ENCODE measurements around the gene CCNDBP1.
"Not testable (repeated sequence)": the region's sequence is repeated elsewhere in the genome, so short reads cannot be mapped to it uniquely, and the experiment has no call there.

The CCNDBP1 gene

DNA sequence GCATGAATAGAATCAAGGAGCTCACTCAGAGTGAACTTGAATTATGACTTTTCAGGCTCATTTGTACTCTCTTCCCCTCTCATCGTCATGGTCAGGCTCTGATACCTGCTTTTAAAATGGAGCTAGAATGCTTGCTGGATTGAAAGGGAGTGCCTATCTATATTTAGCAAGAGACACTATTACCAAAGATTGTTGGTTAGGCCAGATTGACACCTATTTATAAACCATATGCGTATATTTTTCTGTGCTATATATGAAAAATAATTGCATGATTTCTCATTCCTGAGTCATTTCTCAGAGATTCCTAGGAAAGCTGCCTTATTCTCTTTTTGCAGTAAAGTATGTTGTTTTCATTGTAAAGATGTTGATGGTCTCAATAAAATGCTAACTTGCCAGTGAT lies 9.6 kb downstream of the CCNDBP1 start:
- DNase-seq, result no peak

DNA sequence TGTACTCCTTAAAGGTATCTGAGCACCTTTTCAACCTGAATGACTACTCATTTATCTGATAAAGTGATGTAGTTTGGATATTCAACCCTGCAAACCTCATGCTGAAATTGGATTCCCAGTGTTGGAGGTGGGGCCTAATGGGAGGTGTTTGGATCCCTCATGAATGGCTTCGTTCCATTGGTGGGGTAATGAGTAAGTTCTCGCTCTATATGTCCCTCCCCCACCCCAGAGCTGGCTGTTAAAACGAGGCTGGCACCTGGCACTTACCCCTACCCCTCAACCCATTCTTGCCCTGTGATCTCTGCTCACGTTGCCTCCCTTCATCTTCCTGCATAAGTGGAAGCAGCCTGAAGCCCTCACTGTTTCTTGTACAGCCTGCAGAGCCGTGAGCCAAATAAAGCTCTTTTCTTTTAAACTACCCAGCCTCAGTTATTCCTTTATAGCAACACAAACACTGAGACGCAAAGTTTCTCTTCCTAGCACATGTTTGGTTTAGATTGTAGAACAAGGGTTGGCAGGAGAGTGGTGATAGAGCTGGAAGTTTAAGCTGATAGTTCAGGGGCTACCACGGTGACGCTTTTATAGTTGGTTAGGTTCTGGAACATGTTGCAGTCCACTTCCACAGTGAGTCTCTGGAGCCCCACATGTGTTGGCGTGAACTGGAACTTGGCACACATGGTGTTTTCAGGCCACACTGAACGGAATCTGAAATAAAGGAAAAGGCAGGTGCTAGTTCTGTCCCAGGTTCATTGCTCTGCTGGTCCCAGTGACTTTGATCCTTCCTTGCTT lies 11.8 kb downstream of the CCNDBP1 start:
- no peak for DNase-seq

DNA sequence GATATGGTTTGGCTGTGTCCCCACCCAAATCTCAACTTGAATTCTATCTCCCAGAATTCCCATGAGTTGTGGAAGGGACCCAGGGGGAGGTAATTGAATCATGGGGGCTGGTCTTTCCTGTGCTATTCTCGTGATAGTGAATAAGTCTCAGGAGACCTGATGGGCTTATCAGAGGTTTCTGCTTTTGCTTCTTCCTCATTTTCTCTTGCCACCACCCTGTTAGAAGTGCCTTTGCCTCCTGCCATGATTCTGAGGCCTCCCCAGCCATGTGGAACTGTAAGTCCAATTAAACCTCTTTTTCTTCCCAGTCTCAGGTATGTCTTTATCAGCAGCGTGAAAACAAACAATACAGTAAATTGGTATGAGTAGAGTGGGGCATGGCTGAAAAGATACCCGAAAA lies 12.6 kb downstream of the CCNDBP1 start:
- not testable (repeated sequence) for DNase-seq

DNA sequence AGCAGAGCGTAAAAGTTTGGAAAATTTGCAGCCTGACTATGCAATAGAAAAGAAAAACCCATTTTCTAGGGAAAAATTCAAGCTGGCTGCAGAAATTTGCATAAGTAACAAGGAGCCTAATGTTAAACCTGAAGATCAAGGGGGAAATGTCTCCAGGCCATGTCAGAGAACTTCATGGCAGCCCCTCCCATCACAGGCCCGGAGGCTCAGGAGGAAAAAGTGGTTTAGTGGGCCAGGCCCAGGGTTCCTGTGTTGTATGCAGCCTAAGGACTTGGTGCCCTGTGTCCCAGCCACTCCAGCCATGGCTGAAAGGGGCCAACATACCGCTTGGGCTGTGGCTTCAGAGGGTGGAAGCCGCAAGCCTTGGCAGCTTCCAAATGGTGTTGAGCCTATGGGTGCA lies 13.4 kb downstream of the CCNDBP1 start:
- DNase-seq, result not testable (repeated sequence)

DNA sequence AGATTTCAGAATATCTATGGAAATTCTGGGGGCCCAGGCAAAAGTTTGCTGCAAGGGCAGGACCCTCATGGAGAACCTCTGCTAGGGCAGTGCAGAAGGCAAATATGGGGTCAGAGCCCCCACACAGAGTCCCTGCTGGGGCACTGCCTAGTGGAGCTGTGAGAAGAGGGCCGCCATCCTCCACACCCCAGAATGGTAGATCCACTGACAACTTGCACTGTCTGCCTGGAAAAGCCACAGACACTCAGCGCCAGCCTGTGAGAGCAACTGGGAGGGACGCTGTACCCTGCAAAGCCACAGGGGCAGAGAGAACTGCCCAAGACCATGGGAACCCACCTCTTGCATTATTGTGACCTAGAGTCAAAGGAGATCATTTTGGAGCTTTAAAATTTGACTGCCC lies 13.8 kb downstream of the CCNDBP1 start:
- no peak for DNase-seq

DNA sequence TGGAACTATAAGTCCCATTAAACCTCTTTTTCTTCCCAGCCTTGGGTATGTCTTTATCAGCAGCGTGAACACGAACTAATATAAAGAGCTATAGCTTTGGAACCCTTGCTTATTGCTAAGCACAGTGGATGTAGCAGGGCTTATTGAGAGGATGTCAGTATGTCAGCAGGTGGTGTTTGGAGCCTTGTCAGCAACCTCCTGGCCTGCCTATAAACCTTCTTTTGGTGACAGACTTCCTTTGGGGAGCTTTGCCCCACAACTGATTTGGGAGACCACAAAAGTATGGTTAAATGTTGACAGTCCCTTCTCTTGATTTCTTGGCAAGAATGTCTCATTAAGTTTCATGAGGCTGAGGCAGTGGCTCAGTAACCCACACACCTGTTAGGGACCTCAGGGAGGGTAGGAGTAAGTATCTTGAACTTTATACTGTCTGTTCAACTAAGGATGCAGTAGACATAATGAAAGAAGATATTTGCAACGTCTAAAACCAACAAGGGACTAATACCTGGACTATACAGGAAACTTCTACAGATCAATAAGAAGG lies 14.8 kb downstream of the CCNDBP1 start:
- no peak for DNase-seq

DNA sequence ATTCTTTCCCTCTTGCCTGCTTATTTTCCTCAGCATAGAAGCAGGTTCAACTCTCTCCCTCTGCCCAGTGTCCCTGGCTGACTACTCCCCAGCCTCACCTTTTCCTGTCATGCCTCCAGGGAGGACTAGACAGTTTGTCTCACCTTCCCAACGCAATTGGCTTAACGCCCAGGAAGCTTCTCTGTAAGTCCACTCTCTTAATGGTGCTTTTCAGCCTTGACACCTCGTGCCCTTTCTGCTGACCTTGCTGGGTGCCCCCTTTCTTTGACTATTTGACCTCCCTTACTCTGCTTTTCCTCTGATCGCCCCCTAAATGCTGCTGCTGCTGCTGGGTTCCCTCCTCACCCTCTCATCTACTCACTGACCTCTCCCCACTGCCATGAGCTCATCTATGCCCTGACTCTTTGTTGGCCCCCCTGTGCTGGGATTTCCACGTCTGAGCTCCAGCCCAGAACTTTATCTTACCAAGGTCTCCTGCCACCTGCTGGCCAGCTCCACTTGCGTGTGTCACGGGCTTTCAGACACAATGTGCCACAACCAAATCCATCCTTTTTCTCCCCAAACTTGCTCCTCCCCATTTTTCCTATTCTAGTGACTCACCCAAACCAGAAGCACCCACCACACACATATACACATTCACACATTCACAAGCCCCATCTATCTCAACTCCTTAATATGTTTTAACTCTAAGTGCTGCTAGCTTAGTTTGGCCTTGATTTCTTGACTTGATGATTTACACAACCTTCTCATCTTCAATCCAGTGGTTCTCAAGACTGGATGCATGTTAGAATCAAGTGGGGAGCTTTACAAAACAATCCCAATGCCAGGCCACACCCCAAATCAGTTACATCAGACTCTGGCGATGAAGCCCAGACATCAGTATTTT lies 19.1 kb downstream of the CCNDBP1 start:
- DNase-seq, result no peak

DNA sequence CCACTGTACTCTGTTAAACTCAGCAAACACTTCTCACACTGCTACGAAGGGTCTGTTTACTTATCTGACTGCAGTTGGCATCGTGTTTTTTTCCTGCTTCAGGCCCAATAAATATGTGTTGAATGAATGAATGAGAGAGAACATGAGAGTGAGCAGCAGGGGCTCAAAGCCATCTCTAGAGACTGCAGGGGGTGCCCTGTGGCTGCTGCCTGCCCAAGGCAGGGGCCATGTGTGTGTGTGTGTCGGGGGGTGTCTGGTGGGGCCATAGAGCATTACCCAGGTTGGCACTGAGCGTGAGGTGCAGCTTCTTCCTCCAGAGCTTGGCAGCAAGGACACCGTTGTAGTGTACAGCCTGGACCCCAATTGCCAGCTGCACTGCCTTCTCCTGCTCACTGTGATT lies 20.9 kb downstream of the CCNDBP1 start:
- no peak for DNase-seq

DNA sequence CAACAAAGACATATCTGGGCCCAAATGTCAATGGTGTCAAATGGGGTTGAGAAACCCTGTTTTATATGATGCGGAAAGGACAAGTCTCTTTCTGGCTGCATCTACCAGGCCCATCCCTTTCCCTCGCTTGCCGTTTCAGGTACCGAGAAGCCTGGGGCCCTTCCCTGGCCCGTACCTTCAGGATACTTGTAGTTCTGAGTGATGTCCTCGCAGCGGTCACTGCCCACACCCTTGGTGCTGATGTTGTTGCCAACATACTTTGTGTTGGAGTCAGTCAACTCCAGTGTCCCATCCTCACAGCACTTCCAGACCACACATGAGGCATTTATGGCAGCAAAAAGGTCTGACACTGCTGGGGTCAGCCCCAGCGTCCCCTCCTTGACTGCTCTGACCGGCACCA lies 21.8 kb downstream of the CCNDBP1 start:
- DNase-seq, result no peak

DNA sequence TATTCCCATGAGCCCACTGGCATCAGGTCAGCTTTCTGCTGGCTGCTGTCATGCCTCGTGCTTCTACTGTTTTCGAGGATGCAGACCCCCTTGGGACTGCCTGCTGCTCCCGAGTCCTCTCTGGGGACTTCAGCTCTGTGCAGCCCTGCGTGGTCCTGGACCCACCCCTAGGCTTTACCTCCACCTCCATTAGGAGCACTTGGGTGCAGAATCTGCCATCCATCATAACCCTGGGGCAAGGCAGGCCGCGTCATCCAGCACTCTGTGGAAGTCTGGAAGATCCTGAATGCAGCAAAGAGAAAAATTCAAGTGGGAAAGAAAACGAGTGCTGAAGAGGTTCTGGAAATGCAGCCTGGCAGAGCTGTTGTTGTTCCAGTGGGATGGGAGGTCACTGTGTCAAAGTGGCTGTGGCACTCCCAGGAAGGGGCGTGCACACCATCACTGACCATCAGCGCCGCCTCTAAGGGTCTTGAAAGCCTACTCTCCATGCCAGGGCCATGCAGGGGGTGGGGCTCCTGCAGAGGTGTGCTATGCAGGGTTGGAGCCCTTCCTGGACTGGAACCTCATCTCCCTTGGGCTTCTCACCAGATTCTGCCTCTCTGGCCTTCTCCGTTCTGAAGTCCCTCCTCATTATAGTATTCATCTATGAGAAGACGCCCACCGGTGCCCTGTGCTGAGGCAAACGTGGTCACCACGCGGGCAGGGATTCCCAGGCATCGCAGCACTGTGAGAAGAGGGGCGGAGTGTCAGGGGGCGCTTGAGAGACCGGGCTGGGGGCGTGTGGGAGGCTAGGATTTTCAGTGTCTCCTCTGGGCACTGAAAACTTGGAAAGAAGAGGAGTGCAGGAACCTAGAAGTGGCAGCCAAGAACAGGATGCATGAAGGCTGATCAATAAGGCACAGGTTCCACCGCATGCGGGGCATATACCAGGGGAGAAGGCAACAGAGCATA lies 23.1 kb downstream of the CCNDBP1 start:
- no peak for DNase-seq

DNA sequence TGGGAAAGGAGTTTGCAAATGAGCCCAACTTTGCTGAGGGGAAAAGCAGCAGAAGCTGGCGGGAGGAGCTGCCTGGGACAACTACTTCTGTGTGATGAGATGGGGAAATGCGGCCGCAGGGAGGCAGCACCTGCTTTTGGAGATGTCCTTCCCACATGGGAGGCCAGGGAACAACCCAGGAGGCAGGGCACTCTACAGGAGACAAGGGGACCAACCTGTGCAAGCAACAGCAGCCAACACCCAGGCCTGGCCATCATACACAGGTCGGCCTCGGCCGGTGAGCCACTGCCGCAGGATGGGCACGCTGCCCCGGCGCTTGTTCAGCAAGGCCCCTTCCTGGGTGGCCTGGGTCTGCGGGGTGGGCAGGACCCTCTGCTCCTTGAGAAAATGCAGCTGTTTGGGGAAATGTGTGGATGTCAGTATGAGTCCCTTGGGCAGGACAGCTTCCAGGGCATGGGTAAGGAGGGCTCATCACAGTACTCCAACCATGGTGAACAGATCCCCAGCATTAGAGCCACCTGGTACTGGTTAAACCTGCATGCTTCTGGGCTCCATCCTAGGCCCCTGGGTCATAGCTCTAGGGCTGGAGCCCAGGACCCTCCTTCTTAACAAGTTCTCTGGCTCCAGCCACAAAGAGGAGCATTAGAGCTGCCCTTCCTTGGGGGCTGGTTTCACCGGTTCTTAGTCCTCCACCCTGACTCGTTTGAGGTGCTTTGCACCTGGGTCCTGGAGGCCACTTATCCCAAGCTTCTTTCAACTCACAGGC lies 24.0 kb downstream of the CCNDBP1 start:
- no peak for DNase-seq

DNA sequence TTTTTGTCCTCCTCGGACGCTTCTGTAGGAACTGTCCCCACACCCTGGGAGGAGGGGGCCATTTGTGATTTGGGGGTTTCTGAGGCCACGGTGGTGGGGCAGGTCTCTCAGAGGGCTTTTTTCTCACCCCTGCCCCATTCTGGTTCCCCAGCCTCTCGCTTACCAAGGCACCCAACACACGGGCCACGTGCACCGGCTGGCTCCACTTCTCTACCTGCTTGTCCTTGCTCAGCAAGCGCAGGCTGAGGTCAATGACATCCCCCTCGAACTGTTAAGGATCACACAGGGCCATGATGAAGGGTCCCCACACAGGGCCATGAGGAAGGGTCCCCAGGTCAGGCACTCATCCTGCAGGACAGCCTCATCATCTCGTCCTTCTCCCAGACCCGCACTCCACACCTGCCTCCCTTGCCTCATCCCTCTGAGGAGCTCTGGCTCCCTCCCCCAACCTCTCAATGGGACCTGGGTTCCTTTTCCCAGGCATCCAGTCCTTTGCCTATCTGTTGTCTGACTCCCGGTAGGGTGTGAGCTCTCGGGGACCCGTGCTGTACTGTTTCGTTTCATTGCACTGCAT lies 25.1 kb downstream of the CCNDBP1 start:
- no peak for DNase-seq

DNA sequence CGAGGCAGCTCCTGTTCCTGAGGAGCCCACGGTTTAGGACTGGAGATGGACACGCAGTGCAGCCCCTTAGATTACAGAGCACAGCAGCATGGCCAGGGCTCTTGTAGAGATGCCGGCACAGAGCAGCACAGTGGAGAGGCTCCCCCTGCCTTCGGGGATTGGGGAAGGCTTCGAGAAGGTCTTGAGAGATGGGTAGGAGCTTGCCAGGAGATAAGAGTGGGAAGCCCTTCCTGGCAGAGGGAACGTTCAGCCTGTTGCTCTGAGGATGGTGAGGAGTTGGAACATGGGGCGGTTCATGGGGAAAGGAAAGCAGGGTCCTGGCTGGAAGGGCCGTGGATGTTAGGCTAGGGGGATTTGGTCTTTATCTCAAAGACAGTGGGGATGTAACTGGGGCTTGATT lies 25.6 kb downstream of the CCNDBP1 start:
- DNase-seq, result no peak

DNA sequence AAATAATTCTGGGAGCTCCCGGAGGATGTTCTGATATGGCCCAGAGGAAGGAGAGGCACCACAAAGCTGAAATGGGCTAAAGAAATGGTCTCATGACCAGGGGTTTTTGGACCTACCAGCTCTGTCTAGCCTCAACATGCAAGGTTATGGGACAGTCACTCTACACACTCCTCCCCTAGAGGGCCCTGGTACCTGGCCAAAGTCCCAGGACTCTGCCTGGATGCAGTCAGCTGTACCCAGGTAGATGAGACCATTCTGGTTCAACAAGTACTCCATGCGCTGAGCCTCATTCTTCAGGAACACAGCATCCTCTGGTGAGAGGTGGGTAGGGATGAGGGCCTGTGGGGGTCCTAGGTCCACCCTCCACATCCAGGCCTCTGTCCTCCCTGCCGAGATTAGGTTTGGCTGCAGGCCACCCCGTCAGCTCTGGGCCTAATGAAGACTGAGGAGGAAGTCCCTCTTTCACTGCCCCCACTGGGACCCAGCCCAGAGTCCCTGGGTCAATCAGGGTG lies 26.1 kb downstream of the CCNDBP1 start:
- DNase-seq, result no peak

DNA sequence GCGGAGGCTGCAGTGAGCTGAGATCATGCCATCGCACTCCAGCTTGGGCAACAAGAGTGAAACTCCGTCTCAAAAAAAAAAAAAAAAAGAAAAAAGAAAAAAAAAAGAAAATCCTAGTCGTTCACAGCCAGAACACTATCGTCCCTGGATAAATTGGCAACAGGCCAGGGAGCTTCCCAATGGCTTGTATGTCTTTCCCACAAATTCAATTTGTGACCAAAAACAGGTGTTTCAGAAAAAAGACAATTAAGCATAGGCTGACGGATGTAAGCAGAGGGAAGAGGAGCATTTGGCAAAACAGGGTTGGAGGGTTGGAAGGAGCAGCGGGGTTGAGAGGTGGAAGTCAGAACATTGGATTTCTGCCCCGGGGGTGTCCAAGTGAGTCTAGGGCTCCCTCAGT lies 27.1 kb downstream of the CCNDBP1 start:
- DNase-seq, result no peak

DNA sequence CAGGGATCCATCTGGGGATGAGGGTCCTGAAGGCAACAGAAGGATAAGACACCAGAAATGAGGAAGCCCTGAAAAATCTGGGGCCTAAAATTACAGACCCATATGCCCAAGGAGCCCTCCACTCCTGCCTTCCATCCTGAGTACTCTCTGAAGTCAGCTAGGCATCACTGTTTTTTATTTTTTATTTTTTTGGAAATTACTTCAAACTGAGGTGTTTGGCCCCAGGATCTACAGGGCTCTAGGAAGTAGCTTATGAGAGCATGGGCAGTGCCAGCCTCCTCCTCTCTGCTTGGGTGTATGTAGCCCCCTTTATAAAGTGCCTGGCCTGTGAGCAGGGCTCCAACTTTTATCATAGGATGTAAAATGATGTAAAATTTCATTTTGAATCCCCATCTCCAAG lies 27.7 kb downstream of the CCNDBP1 start:
- no peak for DNase-seq

DNA sequence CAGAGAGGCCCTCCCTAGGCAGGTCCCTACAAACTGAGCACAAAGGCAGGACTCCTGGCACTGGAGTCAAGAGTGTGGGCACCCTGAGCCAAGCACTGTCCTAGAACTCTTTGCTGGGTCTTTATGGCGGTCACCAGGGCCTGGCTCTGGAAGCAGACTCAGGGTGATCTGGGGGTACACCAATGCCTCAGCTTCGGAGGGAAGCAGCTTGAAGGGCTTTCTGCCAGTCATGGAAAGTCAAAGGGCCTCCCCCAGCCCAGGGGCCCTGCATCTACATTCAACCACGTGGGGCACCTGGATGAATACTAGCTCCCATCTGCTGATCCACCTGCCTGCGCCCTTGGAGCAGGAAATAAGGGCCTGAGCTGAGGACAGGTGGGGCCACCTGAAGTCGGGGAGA lies 28.3 kb downstream of the CCNDBP1 start:
- no peak for DNase-seq

DNA sequence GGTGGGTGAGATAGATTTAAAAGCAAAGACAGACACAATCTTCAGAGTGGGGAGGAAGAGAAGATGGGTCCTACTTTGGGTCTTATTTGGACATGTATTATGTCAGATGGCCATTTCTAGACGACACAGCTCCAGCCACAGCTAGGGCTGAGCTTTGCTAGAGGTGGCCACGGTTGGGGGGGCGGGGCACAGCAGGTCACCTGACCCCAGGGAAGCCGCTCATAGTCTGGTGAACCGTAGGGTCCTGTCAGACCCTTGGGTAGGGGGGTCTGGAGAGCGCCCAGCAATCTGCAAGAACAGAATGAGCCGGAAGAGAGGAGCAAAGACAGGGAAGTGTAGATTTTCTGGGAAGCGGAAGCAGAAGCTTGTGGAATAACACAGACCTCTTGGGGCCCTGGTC lies 29.0 kb downstream of the CCNDBP1 start:
- no peak for DNase-seq

DNA sequence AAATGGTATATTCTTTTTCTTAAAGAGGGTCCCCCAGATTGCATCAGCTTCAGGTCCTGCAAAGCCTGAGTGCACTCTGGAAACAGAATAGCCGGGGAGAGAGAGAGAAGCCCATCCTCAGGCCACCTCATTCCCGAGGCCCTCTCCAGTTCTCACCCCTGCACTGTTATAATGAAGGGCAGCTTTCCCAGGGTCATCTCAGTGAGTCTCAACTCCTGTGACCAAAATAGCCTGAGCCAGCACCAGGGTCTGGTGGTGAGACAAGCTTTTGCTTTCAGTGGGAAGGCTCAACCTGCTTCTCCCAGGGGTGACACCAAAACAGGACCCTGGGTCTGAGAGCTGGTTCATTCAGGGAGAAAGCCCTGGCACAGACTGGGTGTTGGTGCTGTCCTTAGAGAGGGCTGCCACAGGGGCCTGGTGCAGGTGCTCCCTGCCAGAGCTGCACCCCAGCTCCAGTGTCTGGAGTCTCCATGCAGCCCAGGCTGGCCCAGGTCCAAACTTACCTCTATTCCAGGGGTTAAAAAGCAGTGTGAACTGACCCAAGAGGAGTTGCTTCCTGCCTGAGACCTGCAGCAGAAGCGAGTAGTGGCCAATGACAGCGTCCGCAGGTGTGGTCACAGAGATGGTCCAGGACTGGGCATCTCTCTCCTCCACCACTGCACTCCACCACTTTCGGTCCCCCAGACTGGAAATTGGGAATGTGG lies 29.5 kb downstream of the CCNDBP1 start:
- no peak for DNase-seq

DNA sequence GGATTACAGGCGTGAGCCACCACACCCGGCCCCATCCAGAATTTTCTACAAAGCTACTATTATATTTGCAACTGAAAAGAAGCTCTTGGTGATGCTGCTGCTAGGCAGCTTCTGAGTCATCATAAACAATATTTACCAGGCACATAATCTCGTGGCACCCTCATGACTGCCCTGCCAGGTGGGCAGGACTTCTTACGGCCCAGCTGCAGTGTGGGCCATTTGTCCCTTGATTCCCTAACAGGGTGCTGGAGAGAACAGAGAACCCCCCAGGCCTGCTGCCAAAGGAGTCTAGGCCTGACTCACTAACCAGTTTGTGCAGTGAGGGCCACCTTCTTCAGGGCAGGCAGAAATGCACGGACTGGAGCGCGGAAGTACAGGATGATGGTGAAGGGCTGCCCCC lies 30.8 kb downstream of the CCNDBP1 start:
- no peak for DNase-seq
